SK-N-SH treated with all-trans-retinoic acid at 6 μM for 48 hours (cell line): ENCODE measurements around the gene PRKCZ.

Experiments
- CSDC2 ChIP-seq: fragments of 250-450 bp; sonication (Bioruptor Pico); IDR thresholded peaks from 2 replicates; pipeline ENCODE4 v1.5.0; 2020; ENCODE audit warnings: mild to moderate bottlenecking, moderate library complexity
- TOX ChIP-seq: fragments of 250-450 bp; sonication (Bioruptor Pico); IDR thresholded peaks from 2 replicates; pipeline ENCODE4 v1.8.0; 2021; ENCODE audit warnings: mild to moderate bottlenecking, moderate library complexity, borderline replicate concordance
- ZFP30 ChIP-seq: fragments of 450-650 bp; formaldehyde crosslinking; IDR thresholded peaks from 2 replicates; pipeline ENCODE4 v1.5.0; 2022; ENCODE audit warnings: mild to moderate bottlenecking, moderate library complexity
- TF ChIP-seq, protein P1 (sequence below): fragments of 250-450 bp; sonication (Bioruptor Pico); IDR thresholded peaks from 2 replicates; pipeline ENCODE4 v1.5.0; 2020; ENCODE audit warnings: mild to moderate bottlenecking, moderate library complexity

DNA sequence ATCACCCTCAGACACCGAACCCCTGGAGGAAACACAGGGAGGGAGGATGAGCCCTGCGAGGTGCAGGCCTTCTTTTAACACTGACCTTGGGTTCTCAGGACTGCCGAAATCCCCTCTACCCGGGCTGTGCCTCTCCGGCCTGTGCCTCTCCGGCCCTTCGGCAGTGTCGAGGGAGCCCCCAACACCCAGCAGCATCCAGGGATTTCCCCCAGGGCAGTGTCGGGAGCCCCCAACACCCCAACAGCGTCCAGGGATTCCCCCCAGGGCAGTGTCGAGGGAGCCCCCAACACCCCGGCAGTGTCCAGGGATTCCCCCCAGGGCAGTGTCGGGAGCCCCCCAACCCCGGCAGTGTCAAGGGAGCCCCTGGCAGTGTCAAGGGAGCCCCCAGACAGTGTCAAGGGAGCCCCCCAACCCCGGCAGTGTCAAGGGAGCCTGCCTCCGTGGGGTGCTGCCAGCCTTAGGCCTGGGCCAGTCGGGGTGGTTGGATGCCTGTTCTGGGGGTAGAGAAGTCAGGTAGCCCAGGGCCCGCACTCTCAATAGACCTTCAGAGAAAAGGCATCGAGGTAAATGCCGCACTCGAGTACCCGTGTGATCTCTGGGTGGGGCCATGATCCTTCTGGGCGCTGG is 57.5 kb downstream of the PRKCZ start:
- TF ChIP-seq ZFP30 (CRISPR knock-in tag): no peak
- TF ChIP-seq, protein P1, sequence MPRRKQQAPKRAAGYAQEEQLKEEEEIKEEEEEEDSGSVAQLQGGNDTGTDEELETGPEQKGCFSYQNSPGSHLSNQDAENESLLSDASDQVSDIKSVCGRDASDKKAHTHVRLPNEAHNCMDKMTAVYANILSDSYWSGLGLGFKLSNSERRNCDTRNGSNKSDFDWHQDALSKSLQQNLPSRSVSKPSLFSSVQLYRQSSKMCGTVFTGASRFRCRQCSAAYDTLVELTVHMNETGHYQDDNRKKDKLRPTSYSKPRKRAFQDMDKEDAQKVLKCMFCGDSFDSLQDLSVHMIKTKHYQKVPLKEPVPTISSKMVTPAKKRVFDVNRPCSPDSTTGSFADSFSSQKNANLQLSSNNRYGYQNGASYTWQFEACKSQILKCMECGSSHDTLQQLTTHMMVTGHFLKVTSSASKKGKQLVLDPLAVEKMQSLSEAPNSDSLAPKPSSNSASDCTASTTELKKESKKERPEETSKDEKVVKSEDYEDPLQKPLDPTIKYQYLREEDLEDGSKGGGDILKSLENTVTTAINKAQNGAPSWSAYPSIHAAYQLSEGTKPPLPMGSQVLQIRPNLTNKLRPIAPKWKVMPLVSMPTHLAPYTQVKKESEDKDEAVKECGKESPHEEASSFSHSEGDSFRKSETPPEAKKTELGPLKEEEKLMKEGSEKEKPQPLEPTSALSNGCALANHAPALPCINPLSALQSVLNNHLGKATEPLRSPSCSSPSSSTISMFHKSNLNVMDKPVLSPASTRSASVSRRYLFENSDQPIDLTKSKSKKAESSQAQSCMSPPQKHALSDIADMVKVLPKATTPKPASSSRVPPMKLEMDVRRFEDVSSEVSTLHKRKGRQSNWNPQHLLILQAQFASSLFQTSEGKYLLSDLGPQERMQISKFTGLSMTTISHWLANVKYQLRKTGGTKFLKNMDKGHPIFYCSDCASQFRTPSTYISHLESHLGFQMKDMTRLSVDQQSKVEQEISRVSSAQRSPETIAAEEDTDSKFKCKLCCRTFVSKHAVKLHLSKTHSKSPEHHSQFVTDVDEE (CRISPR knock-in tag): no peak
- no peak for TF ChIP-seq CSDC2 (CRISPR knock-in tag)
- no peak for TF ChIP-seq TOX (CRISPR knock-in tag)
